Naive B cell (primary cell): Measurements from ENCODE around the gene NEU1. TPM values are rescaled to one million over a fixed set of nuclear protein-coding genes. Genes with fewer than 3 reads are reported as not detected.
"Not testable (repeated sequence)": the region's sequence is repeated elsewhere in the genome, so short reads cannot be mapped to it uniquely, and the experiment has no call there.

Experiments
- ATAC-seq, 2 donors: fragments of 150-1000 bp; cut with Tn5 transposase; 2 replicates each; pipeline ENCODE4 v1.10.0; 2021; ENCODE audit warnings: low read depth in 2 of 2, mild to moderate bottlenecking in 2 of 2, moderate library complexity in 2 of 2
- DNase-seq: peaks from one replicate; pipeline ENCODE4 v3.0.0; 2022
- H3K27ac Mint-ChIP-seq, 6 donors: one replicate each; pipeline ENCODE4 v1.8.0; 2020 to 2022; ENCODE audit warnings: mild to moderate bottlenecking in 6 of 6, mixed read lengths in 6 of 6, moderate library complexity in 5 of 6, inconsistent platforms in 2 of 6
- H3K27me3 Mint-ChIP-seq, 3 donors: one replicate each; pipeline ENCODE4 v1.8.0; 2021 to 2022; ENCODE audit warnings: mixed read lengths in 3 of 3, mild to moderate bottlenecking in 1 of 3
- H3K36me3 Mint-ChIP-seq, 2 donors: one replicate each; pipeline ENCODE4 v1.8.0; 2020 to 2022; ENCODE audit warnings: mixed read lengths in 2 of 2, inconsistent platforms in 1 of 2, mild to moderate bottlenecking in 1 of 2
- H3K4me1 Mint-ChIP-seq, 3 donors: one replicate each; pipeline ENCODE4 v1.8.0; 2020 to 2022; ENCODE audit warnings: mixed read lengths in 3 of 3, inconsistent platforms in 1 of 3, mild to moderate bottlenecking in 1 of 3, moderate library complexity in 1 of 3
- H3K4me3 Mint-ChIP-seq, 8 donors: one replicate each; pipeline ENCODE4 v1.8.0; 2020 to 2022; ENCODE audit warnings: mild to moderate bottlenecking in 8 of 8, mixed read lengths in 8 of 8, moderate library complexity in 8 of 8, inconsistent platforms in 2 of 8
- H3K9me3 Mint-ChIP-seq, 7 donors: one replicate each; pipeline ENCODE4 v1.8.0; 2020 to 2022; ENCODE audit warnings: mixed read lengths in 7 of 7, mild to moderate bottlenecking in 5 of 7, inconsistent platforms in 2 of 7, moderate library complexity in 1 of 7
- polyA plus RNA-seq, 6 donors: library from polyadenylated mRNA; unstranded; fragments of 300-500 nt; fragmentation: Illumina TruSeq; gene quantifications; one replicate each; pipeline ENCODE4 v1.2.3, GENCODE V29; 2021; ENCODE audit warnings: low read depth in 6 of 6

The NEU1 gene
- polyA plus RNA-seq, 6 donors from 2014 or later: 10.9 to 19.5 (median 18.2) TPM

DNA sequence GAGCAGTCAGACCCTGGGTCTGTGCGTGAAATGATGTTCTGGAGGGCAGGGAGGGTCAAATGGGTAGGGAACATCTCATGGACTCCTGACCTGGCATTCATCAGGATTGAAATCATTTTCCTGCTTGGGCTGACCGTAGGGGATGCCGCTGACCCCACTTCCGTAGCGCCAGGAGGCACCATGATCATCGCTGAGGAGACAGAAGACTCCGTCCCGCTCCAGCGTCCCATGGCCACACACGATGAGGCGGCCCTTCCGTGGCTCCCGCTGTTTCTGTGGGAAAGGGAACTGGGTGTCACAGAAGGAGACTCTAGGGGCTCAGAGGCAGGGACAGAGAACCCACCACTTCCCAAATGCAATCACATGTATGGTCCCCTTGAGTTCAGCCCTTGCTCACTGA, 2.3 kb downstream of the NEU1 start:
- H3K27me3 Mint-ChIP-seq: no peaks in the 10 kb centered on the region
- DNase-seq: no peak
- no peaks in the 10 kb centered on the region for H3K9me3 Mint-ChIP-seq
- peaks cover 17 to 40% (median 18%) of the 10 kb centered on the region in 3 donors for H3K4me1 Mint-ChIP-seq
- no peak for ATAC-seq
- H3K27ac Mint-ChIP-seq: no peak overlapping the region
- H3K4me3 Mint-ChIP-seq: peak overlapping the region in 2 of 8 donors; percentile 71 to 76
- no peaks in the 10 kb centered on the region for H3K36me3 Mint-ChIP-seq

DNA sequence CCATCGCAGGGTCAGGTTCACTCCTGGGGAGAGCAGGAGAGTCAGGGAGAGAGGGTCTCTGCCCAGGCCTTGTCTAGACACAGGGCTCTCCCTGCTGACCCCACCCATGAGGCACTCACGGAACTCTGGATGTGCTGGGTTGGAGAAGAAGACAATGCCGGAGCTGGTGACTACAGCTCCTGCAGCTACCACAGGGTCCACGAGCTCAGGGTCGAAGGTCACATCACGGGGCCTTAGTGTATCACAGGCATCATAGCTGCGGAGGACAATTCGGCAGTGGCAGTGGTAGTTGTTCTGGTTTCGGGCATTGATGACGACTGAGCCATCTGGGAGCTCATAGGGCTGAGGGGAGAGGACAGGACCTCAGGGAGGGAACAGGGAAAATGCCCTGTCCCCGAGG, 2.7 kb downstream of the NEU1 start:
- no peak for ATAC-seq
- Mint-ChIP-seq H3K4me3 (peak overlapping the region in 3 of 8 donors; percentile 61 to 76 (median 71)), H3K36me3 (no peaks in the 10 kb centered on the region), H3K4me1 (peaks cover 17 to 40% (median 18%) of the 10 kb centered on the region in 3 donors), H3K9me3 (no peaks in the 10 kb centered on the region), H3K27me3 (no peaks in the 10 kb centered on the region), H3K27ac (no peak overlapping the region)
- no peak for DNase-seq

DNA sequence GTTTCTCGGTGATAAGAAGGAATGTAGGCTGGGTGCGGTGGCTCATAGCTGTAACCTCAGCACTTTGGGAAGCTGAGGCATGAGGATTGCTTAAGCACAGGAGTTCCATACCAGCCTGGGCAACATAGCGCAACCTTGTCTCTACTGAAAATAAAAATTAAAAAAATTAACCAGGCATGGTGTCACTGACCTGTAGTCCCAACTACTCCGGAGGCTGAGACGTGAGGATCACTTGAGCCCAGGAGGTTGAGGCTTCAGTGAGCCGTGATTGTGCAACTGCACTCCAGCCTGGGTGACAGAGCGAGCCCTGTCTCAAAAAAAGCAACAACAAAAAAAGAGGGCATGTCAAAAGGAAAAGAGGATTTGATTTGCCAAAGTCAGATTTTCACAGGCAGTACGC, 3.9 kb downstream of the NEU1 start:
- Mint-ChIP-seq H3K27ac (no peak overlapping the region), H3K4me3 (peak overlapping the region in 1 of 8 donors; percentile 33), H3K9me3 (no peaks in the 10 kb centered on the region), H3K27me3 (no peaks in the 10 kb centered on the region), H3K4me1 (peaks cover 17 to 30% (median 18%) of the 10 kb centered on the region in 3 donors), H3K36me3 (no peaks in the 10 kb centered on the region)
- DNase-seq (no peak), ATAC-seq (no peak)

DNA sequence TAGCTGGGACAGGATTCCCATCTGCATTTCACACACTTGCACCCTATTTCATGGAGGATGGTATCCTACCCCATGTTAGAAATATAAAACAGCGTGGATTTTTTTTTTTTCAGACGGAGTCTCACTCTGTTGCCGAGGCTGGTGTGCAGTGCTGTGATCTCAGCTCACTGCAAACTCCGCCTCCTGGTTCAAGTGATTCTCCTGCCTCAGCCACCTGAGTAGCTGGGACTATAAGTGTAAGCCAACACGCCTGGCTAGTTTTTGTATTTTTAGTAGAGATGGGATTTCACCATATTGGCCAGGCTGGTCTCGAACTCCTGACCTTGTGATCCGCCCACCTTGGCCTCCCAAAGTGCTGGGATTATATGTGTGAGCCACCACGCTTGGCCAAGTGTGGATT, 4.8 kb downstream of the NEU1 start:
- ATAC-seq, H3K4me3 Mint-ChIP-seq, H3K9me3 Mint-ChIP-seq, DNase-seq, H3K36me3 Mint-ChIP-seq, H3K27me3 Mint-ChIP-seq, H3K27ac Mint-ChIP-seq: not testable (repeated sequence)
- peaks cover 14 to 21% (median 15%) of the 10 kb centered on the region in 3 donors for H3K4me1 Mint-ChIP-seq

DNA sequence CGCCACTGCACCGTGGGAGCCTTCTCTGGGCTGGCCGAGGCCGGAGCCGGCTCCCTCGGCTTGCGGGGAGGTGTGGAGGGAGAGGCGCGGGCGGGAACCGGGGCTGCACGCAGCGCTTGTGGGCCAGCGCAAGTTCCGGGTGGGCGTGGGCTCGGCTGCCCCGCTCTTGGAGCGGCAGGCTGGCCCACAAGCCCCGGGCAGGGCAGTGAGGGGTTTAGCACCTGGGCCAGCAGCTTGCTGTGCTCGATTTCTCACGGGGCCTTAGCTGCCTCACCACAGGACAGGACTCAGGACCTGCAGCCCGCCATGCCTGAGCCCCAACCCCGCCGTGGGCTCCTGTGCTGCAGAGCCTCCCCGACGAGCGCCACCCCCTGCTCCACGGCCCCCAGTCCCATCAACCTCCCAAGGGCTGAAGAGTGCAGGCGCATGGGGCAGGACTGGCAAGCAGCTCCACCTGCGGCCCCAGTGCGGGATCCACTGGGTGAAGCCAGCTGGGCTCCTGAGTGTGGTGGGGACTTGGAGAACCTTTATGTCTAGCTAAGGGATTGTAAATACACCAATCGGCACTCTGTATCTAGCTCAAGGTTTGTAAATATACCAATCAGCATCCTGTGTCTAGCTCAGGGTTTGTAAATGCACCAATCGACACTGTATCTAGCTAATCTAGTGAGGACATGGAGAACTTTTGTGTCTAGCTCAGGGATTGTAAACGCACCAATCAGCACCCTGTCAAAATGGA, 10.5 kb downstream of the NEU1 start:
- not testable (repeated sequence) for DNase-seq, H3K9me3 Mint-ChIP-seq, H3K36me3 Mint-ChIP-seq, H3K27ac Mint-ChIP-seq, ATAC-seq, H3K4me3 Mint-ChIP-seq, H3K4me1 Mint-ChIP-seq, H3K27me3 Mint-ChIP-seq

DNA sequence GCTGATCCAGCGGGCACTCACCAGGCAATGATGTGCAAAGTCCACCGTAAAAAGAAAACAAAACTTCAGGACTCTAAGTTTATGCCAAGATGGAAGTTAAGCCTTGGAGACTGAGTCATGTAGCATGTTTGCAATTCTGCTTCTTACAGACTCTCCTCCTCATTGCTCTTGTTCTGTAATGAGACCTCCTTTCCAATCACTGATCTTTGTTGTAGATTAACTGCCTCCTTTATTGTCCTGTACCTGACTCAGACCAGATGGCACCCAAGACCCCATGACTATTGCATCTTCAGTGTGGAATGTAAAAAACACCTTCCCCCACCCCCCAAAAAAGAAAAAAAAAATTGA, 11.2 kb downstream of the NEU1 start:
- DNase-seq (no peak), ATAC-seq (no peak)
- H3K4me1 Mint-ChIP-seq: no peaks in the 10 kb centered on the region
- no peak overlapping the region for H3K27ac Mint-ChIP-seq
- H3K9me3 Mint-ChIP-seq: no peaks in the 10 kb centered on the region
- no peak overlapping the region for H3K4me3 Mint-ChIP-seq
- no peaks in the 10 kb centered on the region for H3K36me3 Mint-ChIP-seq
- H3K27me3 Mint-ChIP-seq: no peaks in the 10 kb centered on the region

DNA sequence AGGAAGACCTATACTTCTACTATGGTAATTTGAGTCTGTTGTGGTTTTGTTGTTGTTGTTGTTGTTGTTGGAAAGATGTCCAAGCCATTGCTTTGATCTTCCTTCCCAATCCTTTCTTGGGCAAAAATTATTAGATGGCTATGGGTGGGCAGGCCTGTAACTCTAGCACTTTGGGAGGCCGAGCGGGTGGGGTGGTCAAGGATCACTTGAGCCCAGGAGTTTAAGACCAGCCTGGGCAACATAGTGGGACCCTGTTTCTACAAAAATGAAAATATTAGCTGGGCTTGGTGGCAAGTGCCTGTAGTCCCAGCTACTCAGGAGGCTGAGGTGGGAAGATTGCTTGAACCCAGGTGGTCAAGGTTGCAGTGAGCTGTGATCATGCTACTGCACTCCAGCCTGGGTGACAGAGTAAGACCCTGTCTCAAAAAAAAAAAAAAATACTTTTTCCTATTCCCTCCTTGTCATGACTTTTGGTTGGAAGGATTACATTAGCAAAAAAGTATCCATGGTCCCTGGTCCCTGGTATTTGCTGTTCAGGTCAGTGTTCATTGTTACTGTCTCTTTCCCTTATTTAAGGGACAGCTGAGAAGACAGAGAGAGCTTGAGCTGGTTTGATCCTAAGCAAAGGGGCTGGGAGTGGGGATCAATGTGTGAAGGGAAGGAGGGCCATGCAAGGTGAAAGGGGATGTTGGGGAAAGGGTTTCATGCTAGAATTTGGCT, 11.7 kb downstream of the NEU1 start:
- H3K4me1 Mint-ChIP-seq: no peaks in the 10 kb centered on the region
- peak overlapping the region in 1 of 6 donors; percentile 14 for H3K27ac Mint-ChIP-seq
- H3K9me3 Mint-ChIP-seq: no peaks in the 10 kb centered on the region
- H3K4me3 Mint-ChIP-seq: no peak overlapping the region
- DNase-seq: no peak
- ATAC-seq: no peak
- no peaks in the 10 kb centered on the region for H3K27me3 Mint-ChIP-seq
- no peaks in the 10 kb centered on the region for H3K36me3 Mint-ChIP-seq

DNA sequence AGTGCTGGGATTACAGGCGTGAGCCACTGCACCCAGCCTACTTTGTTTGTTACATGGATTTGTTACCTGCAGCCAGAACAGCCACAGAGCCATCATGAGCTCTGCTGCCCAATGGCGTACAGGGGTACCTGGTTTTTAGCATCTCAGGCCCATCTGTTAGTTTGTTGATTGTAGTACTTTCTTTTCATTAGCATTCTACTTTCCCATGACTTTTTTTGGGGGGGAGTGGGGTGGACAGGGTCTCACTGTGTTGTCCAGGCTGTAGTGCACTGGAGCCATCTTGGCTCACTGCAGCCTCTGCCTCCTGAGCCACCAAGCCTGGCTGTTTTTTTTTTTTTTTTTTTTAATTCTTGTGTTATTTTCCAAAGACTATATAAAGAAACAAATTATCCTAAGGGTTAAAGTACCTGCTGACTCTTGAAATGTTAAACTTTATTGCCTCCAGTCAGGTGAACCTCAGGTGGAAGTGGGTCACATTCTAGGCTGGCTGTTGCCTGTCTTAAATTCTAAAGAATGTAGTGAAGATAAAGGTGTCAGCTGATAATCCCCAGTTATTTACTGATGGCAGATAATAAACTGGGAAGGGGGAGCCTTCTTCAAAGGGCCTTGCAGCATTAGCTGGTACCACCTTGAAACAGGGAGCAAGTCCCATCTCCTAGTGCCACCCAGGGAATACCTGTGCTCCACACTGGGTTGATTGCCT, 15.2 kb downstream of the NEU1 start:
- ATAC-seq: no peak
- Mint-ChIP-seq H3K36me3 (no peaks in the 10 kb centered on the region), H3K9me3 (no peaks in the 10 kb centered on the region), H3K4me1 (peaks cover 0 to 7% (median 3%) of the 10 kb centered on the region in 3 donors), H3K27me3 (no peaks in the 10 kb centered on the region), H3K4me3 (peak overlapping the region in 1 of 8 donors; percentile 63), H3K27ac (no peak overlapping the region)
- DNase-seq: no peak

DNA sequence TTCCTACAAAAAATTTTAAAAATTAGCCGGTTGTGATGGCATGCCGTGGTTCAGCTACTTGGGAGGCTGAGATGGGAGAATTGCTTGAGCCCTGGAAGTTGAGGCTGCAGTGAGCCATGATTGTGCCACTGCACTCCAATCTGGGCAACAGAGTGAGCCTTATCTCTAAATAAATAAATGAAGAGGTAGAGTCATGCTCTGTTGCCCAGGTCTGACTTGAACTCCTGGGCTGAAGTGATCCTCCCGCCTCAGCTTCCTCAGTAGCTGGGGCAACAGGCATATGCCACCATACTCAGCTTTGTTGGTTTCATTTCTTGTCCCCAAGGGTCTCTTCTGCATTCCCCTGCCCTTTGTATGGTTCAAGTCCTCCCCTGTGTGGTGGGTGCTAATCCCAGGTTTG, 18.1 kb downstream of the NEU1 start:
- H3K4me1 Mint-ChIP-seq: peaks cover 0 to 7% (median 3%) of the 10 kb centered on the region in 3 donors
- H3K27me3 Mint-ChIP-seq: no peaks in the 10 kb centered on the region
- peak overlapping the region in 2 of 6 donors; percentile 15 to 81 for H3K27ac Mint-ChIP-seq
- H3K36me3 Mint-ChIP-seq: peaks cover 0 to 5% of the 10 kb centered on the region in 2 donors
- ATAC-seq: no peak
- no peak overlapping the region for H3K4me3 Mint-ChIP-seq
- DNase-seq: no peak
- H3K9me3 Mint-ChIP-seq: no peaks in the 10 kb centered on the region

DNA sequence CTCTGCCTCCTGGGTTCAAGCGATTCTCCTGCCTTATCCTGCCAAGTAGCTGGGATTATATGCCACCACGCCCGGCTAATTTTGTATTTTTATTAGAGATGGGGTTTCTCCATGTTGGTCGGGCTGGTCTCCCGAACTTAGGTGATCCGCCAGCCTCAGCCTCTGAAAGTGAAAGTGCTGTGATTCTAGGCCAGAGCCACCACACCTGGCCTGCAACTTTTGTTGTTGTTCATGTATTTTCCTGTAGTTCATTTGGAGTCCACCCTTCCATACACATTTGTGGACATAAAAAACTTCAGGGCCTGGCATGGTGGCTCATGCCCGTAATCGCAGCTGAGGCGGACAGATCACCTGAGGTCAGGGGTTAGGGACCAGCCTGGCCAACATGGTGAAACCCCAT, 20.6 kb downstream of the NEU1 start:
- H3K9me3 Mint-ChIP-seq: no peaks in the 10 kb centered on the region
- peak overlapping the region in 1 of 6 donors; percentile 29 for H3K27ac Mint-ChIP-seq
- H3K4me1 Mint-ChIP-seq: peaks cover 8 to 24% (median 20%) of the 10 kb centered on the region in 3 donors
- H3K4me3 Mint-ChIP-seq: no peak overlapping the region
- ATAC-seq (no peak), DNase-seq (no peak)
- no peaks in the 10 kb centered on the region for H3K27me3 Mint-ChIP-seq
- peaks cover 6 to 7% of the 10 kb centered on the region in 2 donors for H3K36me3 Mint-ChIP-seq

DNA sequence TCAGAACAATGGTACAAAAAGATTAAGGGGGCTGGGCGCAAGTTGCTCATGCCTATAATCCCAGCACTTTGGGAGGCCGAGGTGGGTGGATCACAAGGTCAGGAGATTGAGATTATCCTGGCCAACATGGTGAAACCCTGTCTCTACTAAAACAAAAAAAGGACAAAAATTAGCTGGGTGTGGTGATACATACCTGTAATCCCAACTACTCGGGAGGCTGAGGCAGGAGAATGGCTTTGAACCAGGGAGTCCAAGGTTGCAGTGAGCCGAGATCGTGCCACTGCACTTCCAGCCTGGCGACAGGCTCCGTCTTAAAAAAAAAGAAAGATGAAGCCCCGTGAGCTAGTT, 22.9 kb downstream of the NEU1 start:
- not testable (repeated sequence) for DNase-seq, ATAC-seq, H3K9me3 Mint-ChIP-seq, H3K27me3 Mint-ChIP-seq
- Mint-ChIP-seq H3K36me3 (peaks cover 10 to 12% of the 10 kb centered on the region in 2 donors), H3K27ac (peak overlapping the region in 1 of 6 donors; percentile 52), H3K4me1 (peaks cover 20 to 38% (median 35%) of the 10 kb centered on the region in 3 donors), H3K4me3 (peak overlapping the region in 1 of 8 donors; percentile 44)

DNA sequence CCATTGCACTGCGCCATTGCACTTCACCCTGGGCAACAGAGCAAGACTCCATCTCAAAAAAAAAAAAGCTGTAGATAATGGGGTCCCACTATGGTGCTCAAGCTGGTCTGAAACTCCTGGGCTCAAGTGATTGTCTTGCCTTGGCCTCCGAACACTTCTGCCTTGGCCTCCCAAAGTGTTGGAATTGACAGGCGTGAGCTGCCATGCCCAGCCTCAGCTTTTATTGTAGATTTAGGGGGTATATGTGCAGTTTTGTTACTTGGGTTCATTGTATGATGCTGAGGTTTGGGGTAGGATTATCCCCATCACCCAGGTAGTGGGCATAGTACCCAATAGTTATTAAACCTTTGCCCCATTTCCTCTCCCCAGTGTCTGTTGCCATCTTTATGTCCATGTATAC, 23.7 kb downstream of the NEU1 start:
- peaks cover 20 to 43% (median 40%) of the 10 kb centered on the region in 3 donors for H3K4me1 Mint-ChIP-seq

DNA sequence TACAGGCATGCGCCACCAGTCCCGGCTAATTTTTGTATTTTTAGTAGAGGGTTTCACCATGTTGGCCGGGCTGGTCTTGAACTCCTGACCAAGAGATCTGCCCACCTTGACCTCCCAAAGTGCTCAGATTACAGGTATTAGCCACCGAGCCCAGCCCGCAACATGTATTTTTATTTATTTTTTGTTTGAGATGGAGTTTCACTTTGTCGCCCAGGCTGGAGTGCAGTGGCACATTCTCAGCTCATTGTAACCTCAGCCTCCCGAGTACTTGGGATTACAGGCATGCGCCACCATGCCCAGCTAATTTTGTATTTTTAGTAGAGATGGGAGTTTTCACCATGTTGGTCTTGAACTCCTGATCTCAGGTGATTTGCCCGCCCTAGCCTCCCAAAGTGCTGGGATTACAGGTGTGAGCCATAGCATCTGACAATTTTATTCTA, 24.5 kb downstream of the NEU1 start:
- Mint-ChIP-seq H3K4me1 (peaks cover 20 to 45% (median 40%) of the 10 kb centered on the region in 3 donors), H3K4me3 (peak overlapping the region in 4 of 8 donors; percentile 92 to 99 (median 97)), H3K36me3 (peaks cover 10 to 12% of the 10 kb centered on the region in 2 donors), H3K27ac (peak overlapping the region in 1 of 6 donors; percentile 77)
- H3K27me3 Mint-ChIP-seq, ATAC-seq, H3K9me3 Mint-ChIP-seq, DNase-seq: not testable (repeated sequence)

More for the DNA sequence above, 23.7 kb downstream of the NEU1 start:
- Mint-ChIP-seq H3K4me3 (peak overlapping the region in 3 of 8 donors; percentile 8 to 44 (median 30)), H3K36me3 (peaks cover 10 to 12% of the 10 kb centered on the region in 2 donors), H3K27me3 (no peaks in the 10 kb centered on the region), H3K27ac (peak overlapping the region in 1 of 6 donors; percentile 43), H3K9me3 (no peaks in the 10 kb centered on the region)
- DNase-seq: no peak
- no peak for ATAC-seq
